Stimulated activated CD4-positive, alpha-beta T cell treated with anti-CD3 and anti-CD28 coated beads, Interleukin-12 subunit alpha, Interleukin-12 subunit beta, amount 100 ng/mL, for 24 hours (primary cell): ENCODE data around the gene FNIP2.
"Not testable (repeated sequence)": the region's sequence is repeated elsewhere in the genome, so short reads cannot be mapped to it uniquely, and the experiment has no call there.

ENCODE experiments used
- DNase-seq, 2 experiments: peaks; one replicate each; pipeline ENCODE4 v3.0.0-alpha.2; 2020; ENCODE audit warnings: low read depth in 2 of 2

Gene FNIP2

DNA sequence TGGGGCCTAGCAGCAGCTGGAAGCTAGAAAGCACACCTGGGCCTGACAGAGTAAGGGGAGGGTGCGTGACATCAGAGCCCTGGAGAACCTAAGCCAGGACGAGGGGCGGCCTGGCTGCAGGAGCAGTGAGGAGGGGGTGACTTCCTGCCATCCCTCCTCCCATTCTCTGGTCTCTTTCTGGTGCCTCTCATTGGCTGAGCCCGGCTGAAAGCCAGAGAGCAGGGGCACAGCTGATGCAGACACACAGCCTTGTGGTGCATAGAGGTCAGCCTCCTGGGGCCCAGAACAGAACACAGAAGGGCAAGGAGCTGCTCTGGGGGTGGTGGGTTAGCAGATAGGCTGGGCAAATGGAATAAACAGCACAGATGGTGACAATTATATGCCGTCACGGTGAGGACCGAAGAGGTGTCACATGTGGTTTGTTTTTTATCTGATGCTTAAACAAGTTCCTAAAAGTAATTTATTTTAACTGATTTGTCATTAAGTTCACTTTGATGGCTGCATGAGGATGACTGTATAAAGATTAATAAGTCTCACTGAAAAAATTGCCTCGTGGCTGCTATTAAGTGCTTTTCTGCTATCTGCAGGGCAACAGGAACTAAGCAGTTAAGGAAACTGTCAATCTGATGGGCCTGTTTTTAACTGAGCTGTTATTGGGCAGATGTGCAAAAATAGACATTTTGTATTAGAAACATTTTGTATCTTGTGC is 102.0 kb downstream of the FNIP2 start:
- DNase-seq, result no peak

GRCh38 chr4:158871335-158871724 is 102.5 kb downstream of the FNIP2 start:
- no peak for DNase-seq

DNA sequence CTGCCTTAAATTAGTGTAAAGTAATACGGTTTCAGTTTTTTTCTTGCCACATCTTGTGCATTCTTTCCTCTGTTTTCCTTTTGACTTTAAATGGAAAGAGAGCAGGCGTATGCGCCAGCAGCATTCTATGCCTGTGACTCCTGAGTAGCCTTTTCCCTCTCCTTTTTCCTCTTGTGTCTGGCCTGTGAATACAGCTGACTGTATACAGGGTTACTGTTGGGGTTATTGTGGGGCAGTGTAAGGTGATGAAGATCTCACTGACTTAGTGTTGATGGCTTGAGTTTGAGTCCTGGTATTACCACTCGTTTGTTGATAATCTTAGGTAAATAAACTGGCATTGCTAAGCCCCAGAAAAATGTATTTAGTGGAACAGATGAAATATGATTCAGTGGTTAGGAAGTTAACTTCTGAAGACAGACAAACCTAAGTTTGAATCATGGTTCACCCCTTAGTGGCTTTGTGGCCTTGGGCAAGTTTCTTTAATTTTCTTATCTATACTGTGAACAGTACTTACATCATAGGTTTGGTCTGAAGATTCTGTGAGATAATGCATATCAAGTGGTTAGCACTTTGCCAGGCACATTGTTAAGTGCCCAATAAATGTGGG is 105.1 kb downstream of the FNIP2 start:
- no peak for DNase-seq

DNA sequence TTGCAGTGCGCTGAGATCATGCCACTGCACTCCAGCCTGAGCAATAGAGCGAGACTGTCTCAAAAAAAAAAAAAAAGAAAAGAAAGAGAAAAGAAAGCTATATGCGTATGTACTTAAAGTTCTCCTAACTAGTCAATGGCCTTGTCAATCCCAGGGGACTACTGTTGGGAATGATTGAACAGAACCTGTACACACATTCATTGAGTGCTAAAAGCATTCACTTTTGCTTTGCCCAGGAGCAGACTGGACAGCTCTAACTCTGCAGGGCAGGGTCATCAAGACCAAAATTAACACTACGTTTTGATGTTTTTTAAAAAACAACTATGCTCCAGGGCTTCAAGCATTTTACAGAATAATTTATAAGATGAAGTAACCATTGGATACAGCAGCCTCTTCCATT is 106.2 kb downstream of the FNIP2 start:
- no peak for DNase-seq

DNA sequence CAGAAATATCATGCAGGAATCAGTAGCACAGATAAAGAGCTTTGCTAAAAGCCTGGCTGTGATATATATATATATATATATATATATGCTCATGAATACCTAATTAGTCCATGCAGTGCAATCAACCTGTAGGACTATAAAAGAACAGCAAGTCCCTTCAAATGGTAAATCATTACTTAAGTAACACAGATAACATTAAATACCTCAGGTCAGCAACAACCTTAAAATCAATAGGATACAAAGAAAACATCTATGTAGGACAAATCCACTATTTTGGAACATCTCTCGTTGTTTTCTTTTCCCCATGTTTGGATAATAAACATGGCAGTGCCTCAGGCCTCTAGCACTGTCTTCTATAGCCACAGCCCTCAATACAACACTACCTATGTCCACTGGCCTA is 106.6 kb downstream of the FNIP2 start:
- no peak for DNase-seq

- DNase-seq, result no peak
Measured at GRCh38 chr4:158877069-158877468, 108.2 kb downstream of the FNIP2 start.

DNA sequence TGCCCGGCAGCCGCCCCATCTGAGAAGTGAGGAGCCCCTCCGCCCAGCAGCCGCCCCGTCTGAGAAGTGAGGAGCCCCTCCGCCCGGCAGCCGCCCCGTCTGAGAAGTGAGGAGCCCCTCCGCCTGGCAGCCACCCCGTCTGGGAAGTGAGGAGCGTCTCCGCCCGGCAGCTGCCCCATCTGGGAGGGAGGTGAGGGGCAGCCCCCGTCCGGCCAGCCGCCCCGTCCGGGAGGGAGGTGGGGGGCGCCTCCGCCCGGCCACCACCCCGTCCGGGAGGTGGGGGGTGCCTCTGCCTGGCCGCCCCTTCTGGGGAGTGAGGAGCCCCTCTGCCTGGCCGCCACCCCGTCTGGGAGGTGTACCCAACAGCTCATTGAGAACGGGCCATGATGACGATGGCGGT is 113.3 kb downstream of the FNIP2 start:
- DNase-seq, result not testable (repeated sequence)

GRCh38 chr4:158884280-158884679 is 115.5 kb downstream of the FNIP2 start:
- no peak for DNase-seq

DNA sequence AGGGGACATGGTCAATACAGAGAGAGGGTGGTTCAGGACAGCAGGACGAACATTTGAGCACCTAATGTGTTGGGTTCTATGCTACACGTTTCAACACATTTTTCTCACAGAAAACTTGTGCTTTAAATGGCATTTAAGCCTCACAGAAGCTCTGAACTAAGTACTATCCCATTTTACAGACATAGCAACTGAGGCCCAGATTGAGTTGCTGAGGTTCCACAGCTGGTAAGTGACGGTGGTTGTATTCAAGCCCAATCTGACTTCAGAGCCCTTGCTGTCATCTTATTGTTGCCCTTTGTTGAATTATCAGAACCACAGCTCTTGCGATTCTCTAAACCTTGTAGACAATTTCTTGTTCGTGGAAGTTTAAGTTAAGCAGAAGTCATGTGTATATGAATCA is 116.7 kb downstream of the FNIP2 start:
- no peak for DNase-seq

DNA sequence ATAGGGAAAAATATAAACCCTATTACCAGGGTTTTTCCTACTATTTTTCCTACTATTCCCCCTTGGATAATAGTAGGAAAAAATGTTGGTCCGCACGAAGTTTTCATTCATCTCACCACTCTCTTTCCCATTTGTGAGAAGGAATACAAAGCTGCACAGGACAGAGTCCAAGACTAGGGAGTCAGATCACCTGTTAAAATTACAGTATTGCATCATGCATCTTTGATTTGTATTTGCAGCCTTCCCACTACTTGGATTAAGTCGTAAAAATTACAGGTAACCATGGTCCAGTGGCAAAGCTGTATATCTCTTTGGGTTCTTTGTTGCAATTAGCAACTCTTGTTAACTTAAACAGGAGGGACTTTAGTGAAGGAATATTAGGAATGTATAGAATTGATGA is 121.5 kb downstream of the FNIP2 start:
- DNase-seq, result no peak

DNA sequence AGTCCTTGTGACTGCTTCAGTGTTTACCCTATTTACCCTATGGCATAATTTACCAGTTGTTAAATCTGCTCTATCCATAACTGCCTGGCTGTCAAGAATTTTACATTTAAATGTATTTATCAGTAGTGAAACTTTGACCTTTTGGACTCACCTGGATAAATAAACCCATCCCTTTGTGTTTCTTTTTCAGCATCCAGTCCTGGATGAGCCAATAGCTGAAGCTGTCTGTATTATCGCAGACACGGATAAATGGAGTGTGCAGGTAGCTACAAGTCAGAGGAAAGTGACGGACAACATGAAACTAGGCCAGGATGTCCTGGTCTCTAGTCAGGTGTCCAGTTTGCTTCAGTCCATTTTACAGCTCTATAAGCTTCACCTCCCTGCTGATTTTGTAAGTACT is 122.4 kb downstream of the FNIP2 start:
- DNase-seq, result no peak

DNA sequence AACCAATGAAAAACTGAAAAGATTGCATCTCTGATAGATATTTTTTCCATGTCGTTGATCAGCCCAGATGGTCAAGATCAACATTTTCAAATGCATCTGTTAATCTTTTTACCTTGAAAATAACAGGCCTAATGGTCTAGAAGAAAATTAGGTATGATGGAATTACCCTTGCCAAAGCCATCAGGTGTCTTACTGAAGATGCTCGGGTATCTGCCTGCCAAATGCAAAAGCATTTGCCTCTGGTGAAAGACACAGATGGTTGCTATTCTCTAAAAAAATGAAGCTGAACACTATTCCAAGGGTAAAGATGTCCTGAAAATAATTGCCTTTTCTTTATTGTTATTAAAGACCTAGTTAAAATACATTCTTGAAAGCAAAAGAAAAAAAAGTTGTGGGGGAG is 126.0 kb downstream of the FNIP2 start:
- no peak for DNase-seq

DNA sequence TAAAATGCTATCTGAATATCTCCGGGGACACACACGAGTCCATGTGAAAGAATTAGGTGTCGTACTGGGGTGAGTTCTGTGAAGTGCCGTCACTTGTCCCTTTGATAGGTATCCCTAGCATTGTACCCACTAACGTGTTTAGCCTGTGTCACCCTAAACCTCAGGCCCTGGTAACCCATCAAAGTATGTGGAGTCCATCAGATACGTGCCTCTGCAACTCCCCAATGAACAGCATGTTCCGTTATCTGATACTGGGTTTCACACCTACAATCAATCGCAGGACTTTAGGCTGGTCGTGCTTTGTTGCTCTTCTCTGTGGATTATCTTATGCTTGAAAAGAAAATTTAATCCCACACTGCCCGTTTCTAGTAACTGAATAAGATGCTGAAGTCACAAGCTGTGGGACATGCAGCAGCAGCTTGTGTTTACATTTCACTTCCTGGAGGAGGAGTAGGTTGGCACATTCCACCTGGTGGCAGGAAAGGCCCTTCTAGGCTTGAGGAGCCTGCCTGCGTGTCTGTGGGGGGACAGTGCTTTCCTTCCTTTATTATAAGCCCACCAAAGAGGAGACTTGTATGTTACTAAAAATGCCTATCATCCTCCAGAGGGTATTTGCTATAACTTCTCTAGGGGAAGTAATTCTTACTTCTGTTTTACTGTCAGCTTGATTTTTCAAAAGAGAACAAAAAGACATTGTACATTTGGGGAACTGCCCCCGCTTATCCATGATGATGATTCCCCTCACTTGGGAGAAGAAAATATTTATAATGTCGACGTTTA is 127.2 kb downstream of the FNIP2 start:
- DNase-seq, result no peak

DNA sequence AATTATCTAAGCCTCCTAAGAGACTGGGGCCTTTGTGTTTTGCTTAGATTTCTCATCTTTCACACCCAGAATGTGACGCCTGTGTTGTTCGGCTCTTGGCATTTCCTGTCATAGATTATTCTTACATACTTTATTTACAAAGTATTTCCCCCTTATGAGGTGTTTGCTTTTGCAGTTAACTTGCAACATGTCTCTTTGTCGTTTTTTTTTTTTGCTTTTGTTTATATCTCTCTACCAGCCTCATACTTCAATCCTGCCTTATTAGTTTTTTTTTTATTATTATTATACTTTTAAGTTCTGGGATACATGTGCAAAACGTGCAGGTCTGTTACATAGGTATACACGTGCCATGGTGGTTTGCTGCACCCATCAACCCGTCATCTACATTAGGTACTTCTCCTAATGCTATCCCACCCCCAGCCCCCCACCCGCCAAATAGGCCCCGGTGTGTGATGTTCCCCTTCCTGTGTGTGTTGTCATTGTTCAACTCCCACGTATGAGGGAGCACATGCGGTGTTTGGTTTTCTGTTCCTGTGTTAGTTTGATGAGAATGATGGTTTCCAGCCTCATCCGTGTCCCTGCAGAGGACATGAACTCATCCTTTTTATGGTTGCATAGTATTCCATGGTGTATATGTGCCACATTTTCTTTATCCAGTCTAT is 127.9 kb downstream of the FNIP2 start:
- not testable (repeated sequence) for DNase-seq

GRCh38 chr4:158900408-158900807 is 131.6 kb downstream of the FNIP2 start:
- DNase-seq, result not testable (repeated sequence)

GRCh38 chr4:158902280-158903078 is 133.7 kb downstream of the FNIP2 start:
- not testable (repeated sequence) for DNase-seq

DNA sequence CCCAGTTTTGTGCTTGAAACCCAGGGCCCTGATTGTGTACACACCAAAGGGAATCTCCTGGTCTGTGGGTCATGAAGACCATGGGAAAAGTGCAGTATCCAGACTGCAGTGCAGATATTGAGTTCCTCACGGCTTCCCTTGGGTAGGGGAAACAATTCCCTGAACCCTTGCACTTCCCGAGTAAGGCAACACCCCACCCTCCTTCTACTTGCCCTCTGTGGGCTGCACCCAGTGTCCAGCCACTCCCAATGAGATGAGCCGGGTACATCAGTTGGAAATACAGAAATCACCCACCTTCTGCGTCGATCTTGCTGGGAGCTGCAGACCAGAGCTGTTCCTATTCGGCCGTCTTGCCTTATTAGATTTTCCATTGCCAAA is 134.2 kb downstream of the FNIP2 start:
- DNase-seq, result no peak

- no peak for DNase-seq
Measured at GRCh38 chr4:158903472-158904043, 134.7 kb downstream of the FNIP2 start.

DNA sequence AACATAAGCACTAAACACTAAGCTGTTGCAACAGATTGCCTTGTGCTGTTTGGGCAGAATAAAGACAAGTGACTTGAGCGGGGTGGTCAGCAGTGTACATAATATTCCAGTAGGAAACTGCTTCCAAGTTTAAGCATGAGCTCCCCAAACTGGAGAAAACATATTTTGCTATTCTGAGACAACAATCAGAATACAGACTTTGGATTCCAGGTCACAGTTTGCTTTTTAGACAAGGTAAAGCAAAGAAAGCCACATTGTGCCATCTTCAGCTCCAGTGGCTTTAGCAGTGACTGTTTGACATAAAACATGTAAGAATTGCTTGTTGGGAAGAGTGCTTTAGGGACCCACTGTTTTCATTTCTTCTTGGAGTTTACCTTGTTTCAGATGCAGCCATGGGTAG is 136.0 kb downstream of the FNIP2 start:
- no peak for DNase-seq

GRCh38 chr4:158906073-158906472 is 137.2 kb downstream of the FNIP2 start:
- no peak for DNase-seq

GRCh38 chr4:158912390-158912789 is 143.6 kb downstream of the FNIP2 start:
- DNase-seq, result no peak
